Measurements from ENCODE around the gene PWWP2B.
"Not testable (repeated sequence)": the region's sequence is repeated elsewhere in the genome, so short reads cannot be mapped to it uniquely, and the experiment has no call there.

PWWP2B gene

GRCh38 chr10:132352462-132353308, 44.3 kb upstream of the PWWP2B start:
- TF ChIP-seq, protein P1, sequence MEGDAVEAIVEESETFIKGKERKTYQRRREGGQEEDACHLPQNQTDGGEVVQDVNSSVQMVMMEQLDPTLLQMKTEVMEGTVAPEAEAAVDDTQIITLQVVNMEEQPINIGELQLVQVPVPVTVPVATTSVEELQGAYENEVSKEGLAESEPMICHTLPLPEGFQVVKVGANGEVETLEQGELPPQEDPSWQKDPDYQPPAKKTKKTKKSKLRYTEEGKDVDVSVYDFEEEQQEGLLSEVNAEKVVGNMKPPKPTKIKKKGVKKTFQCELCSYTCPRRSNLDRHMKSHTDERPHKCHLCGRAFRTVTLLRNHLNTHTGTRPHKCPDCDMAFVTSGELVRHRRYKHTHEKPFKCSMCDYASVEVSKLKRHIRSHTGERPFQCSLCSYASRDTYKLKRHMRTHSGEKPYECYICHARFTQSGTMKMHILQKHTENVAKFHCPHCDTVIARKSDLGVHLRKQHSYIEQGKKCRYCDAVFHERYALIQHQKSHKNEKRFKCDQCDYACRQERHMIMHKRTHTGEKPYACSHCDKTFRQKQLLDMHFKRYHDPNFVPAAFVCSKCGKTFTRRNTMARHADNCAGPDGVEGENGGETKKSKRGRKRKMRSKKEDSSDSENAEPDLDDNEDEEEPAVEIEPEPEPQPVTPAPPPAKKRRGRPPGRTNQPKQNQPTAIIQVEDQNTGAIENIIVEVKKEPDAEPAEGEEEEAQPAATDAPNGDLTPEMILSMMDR (IDR thresholded peaks at IDR 0.05; ENCODE audit: low read length, missing control alignments): peak; percentile 77
- H3K4me3 ChIP-seq (replicated peaks; ENCODE audit: low read depth, low read length): not testable (repeated sequence)
- peak; percentile 69 for DNase-seq (ENCODE audit: low read depth)

GRCh38 chr10:132353456-132354355, 43.3 kb upstream of the PWWP2B start:
- H3K4me3 ChIP-seq (replicated peaks; ENCODE audit: low read depth, low read length): no peak overlapping the region
- no peak for DNase-seq (ENCODE audit: low read depth)
- TF ChIP-seq, protein P1 (IDR thresholded peaks at IDR 0.05; ENCODE audit: low read length, missing control alignments): no peak

DNA sequence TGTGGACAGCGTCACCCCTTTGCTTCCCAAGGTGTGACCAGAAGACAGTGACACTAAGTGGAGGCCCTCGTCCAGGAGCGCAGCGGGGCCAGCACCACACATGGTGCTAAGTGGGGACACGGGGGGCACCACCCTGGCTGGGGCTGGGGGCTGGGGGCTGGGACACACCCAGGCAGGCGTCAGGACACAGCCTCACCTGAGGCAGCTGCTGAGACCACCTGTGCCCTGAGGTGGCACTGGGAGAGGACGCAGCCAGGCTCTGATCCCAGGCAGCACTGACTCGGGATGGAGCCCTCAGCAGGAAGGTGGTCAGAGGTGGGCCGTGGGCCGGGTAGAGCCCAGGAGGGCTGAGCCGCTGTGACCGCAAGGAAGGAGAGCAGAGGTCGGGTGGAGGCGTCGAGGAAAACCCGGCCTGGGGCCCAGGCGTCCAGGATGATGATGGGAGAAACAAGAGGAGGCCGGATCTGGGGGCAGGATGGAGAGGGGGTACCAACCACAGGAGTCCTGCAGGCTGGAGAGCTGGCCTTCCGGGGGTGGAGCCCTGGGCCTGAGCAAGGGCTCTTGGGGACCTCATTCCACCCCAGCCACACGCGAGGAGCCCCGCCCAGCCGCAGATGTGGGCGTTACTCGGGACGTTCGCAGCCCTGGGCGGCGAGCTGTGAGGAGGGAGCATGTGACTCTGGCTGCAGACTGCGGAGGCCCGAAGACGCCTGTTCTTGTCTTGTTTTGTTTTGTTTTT, 42.5 kb upstream of the PWWP2B start:
- no peak for DNase-seq (ENCODE audit: low read depth)
- TF ChIP-seq, protein P1 (IDR thresholded peaks at IDR 0.05; ENCODE audit: low read length, missing control alignments): no peak
- no peak overlapping the region for H3K4me3 ChIP-seq (replicated peaks; ENCODE audit: low read depth, low read length)

DNA sequence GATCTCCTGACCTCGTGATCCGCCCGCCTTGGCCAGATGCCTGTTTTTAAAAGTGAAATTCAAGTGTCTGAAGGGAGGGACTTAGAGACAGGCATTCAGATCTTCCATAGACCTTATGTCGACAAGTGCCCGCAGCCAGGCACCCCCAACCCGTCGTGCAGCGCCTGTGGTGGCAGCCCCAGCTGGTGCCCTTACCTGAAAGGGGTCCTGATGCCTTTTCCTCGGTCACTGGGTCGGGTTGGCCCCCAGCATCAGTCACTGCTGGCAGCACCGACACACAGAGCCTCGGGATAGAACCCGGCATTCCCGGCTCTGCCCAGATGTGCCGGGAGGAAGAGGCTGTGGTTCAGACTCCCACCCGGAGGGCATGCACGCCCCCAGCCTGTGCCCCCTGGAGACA, 41.7 kb upstream of the PWWP2B start:
- DNase-seq (ENCODE audit: low read depth): no peak
- TF ChIP-seq, protein P1 (IDR thresholded peaks at IDR 0.05; ENCODE audit: low read length, missing control alignments): no peak
- H3K4me3 ChIP-seq (replicated peaks; ENCODE audit: low read depth, low read length): no peak overlapping the region

GRCh38 chr10:132355754-132356153, 41.2 kb upstream of the PWWP2B start:
- no peak for DNase-seq (ENCODE audit: low read depth)
- H3K4me3 ChIP-seq (replicated peaks; ENCODE audit: low read depth, low read length): no peak overlapping the region

DNA sequence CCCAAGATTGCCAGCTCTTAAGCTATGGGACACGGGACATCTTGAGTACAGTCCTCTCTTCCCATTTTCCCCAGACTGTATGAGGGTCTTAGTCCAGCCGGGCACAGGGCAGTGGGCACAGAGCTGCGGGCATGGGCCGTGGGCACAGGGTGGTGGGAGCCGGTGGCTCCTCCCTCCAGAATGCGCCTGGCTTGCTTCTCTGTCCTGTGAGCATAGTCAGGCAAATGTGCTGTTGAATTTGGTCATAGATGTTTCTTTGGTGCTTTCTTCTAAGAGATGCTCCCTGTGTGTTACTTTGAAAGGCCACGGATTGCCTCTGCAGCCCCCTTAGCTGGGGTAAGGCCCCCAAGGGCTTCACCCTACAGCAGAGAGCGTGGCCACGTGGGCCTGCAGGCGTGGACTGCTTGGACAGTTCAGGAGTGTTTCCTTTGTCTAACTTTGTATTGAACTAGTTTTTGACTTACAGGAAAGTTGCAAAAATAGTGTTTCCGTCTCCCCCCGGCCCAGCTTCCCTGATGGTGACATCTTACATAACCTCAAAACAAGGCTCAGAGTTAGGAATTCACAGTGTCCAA, 40.3 kb upstream of the PWWP2B start:
- no peak overlapping the region for H3K4me3 ChIP-seq (replicated peaks; ENCODE audit: low read depth, low read length)
- TF ChIP-seq, protein P1 (IDR thresholded peaks at IDR 0.05; ENCODE audit: low read length, missing control alignments): no peak
- DNase-seq (ENCODE audit: low read depth): no peak

More at GRCh38 chr10:132355754-132356153, 41.2 kb upstream of the PWWP2B start:
- TF ChIP-seq, protein P1 (IDR thresholded peaks at IDR 0.05; ENCODE audit: low read length, missing control alignments): no peak

Data from fibroblast of pulmonary artery (primary cell).